Tibial nerve (tissue), 4 donors: Measurements from ENCODE around the gene LMBR1L.

ENCODE experiments used
- CTCF ChIP-seq, 5 experiments: fragments of 200-600 bp in 3 of 5; fragments of 450-650 bp in 2 of 5; sonication (generic) in 3 of 5; IDR thresholded peaks; one replicate each; pipeline ENCODE4 v1.5.1; 2016 to 2019; ENCODE audit warnings: antibody characterized with exemption in 5 of 5, mild to moderate bottlenecking in 3 of 5, moderate library complexity in 2 of 5
- EP300 ChIP-seq, 2 donors: sonication (generic); formaldehyde crosslinking; IDR thresholded peaks; one replicate each; pipeline ENCODE4 v1.6.1; 2017; ENCODE audit warnings: antibody characterized with exemption in 2 of 2, mild to moderate bottlenecking in 1 of 2
- POLR2A ChIP-seq, 2 donors: fragments of 450-650 bp; IDR thresholded peaks; one replicate each; pipeline ENCODE4 v1.6.1; 2017; ENCODE audit warnings: antibody characterized with exemption in 2 of 2, mild to moderate bottlenecking in 2 of 2, moderate library complexity in 2 of 2

GRCh38 chr12:49051777-49052438 is 58.7 kb downstream of the LMBR1L start:
- TF ChIP-seq CTCF (IDR thresholded peaks at IDR 0.05), result no peak
- no peak for TF ChIP-seq POLR2A (IDR thresholded peaks at IDR 0.05)
- TF ChIP-seq EP300 (IDR thresholded peaks at IDR 0.05), result no peak
